ENCODE data around the gene SOBP.

- TF ChIP-seq CTCF (conservative IDR thresholded peaks at IDR 0.05 in 1 of 2, IDR thresholded peaks at IDR 0.05 in 1 of 2; ENCODE audit: low read depth in 1 of 2, low read length in 2 of 2) = no peak
- no peak for TF ChIP-seq EZH2 (IDR thresholded peaks at IDR 0.05; ENCODE audit: low read length, missing control alignments)
Observed at GRCh38 chr6:107574856-107575255, 84.9 kb downstream of the SOBP start.
